Right ventricle myocardium superior (tissue), 1 donor: ENCODE results near the gene CATSPERE. TPM values are rescaled to one million over a fixed set of nuclear protein-coding genes. Genes with fewer than 3 reads are reported as not detected.
"Not testable (repeated sequence)": the region's sequence is repeated elsewhere in the genome, so short reads cannot be mapped to it uniquely, and the experiment has no call there.

ENCODE experiments used
- ATAC-seq: fragments of 200-7000 bp; cut with Tn5 transposase; one replicate; pipeline ENCODE4 v1.9.1; 2020; ENCODE audit warnings: mild to moderate bottlenecking; ENCODE audit not compliant: poor library complexity
- DNase-seq: peaks from one replicate; pipeline ENCODE4 v3.0.0-alpha.2; 2020
- intact Hi-C: fragments of 100-400 bp; cut with DNase I; formaldehyde crosslinking; loops from one replicate; pipeline ENCODE4 v1.11.2; 2022
- total RNA-seq: library from RNA; stranded (reverse); fragmentation: NEBNext Ultra II Directional; extraction: Animal tissue kit (Norgen Biotek cat#: 25700); gene quantifications from one replicate; pipeline ENCODE4 v1.2.1, GENCODE V29; 2021
- donor health status: DM: no; HTN: yes; CAD: no; lungs with severe emphysema.

Gene CATSPERE
- total RNA-seq, 1 donor from 2014 or later, result 0.65 TPM

- ATAC-seq, result no peak
- no peak for DNase-seq
- intact Hi-C loops, result no loop called here
Measured at GRCh38 chr1:244497805-244498204, 36.7 kb downstream of the CATSPERE start.

GRCh38 chr1:244499484-244499883 is 38.4 kb downstream of the CATSPERE start:
- ATAC-seq, DNase-seq, intact Hi-C loops: not testable (repeated sequence)

GRCh38 chr1:244500515-244500914 is 39.4 kb downstream of the CATSPERE start:
- intact Hi-C loops, ATAC-seq, DNase-seq: not testable (repeated sequence)

GRCh38 chr1:244502630-244503029 is 41.6 kb downstream of the CATSPERE start:
- intact Hi-C loops, result no loop called here
- ATAC-seq, result no peak

GRCh38 chr1:244513493-244513892 is 52.4 kb downstream of the CATSPERE start:
- intact Hi-C loops, result no loop called here
- ATAC-seq (no peak), DNase-seq (no peak)

More at GRCh38 chr1:244502630-244503029, 41.6 kb downstream of the CATSPERE start:
- no peak for DNase-seq

- intact Hi-C loops, result no loop called here
- ATAC-seq (no peak), DNase-seq (no peak)
Measured at GRCh38 chr1:244515680-244516079, 54.6 kb downstream of the CATSPERE start.

- DNase-seq (no peak), ATAC-seq (no peak)
- intact Hi-C loops, result no loop called here
Measured at GRCh38 chr1:244536316-244536715, 75.2 kb downstream of the CATSPERE start.

GRCh38 chr1:244545511-244545910 is 84.4 kb downstream of the CATSPERE start:
- DNase-seq (no peak), ATAC-seq (no peak)
- intact Hi-C loops, result no loop called here

GRCh38 chr1:244548558-244549115 is 87.6 kb downstream of the CATSPERE start:
- intact Hi-C loops, result no loop called here
- no peak for ATAC-seq
- no peak for DNase-seq

GRCh38 chr1:244552336-244552735 is 91.3 kb downstream of the CATSPERE start:
- DNase-seq, result no peak
- intact Hi-C loops, result no loop called here
- ATAC-seq, result no peak

GRCh38 chr1:244556263-244556662 is 95.2 kb downstream of the CATSPERE start:
- intact Hi-C loops, result no loop called here
- DNase-seq (no peak), ATAC-seq (no peak)

- intact Hi-C loops, result no loop called here
- ATAC-seq (no peak), DNase-seq (no peak)
Measured at GRCh38 chr1:244557565-244557964, 96.5 kb downstream of the CATSPERE start.

- intact Hi-C loops, result no loop called here
- DNase-seq (no peak), ATAC-seq (no peak)
Measured at GRCh38 chr1:244559561-244559960, 98.5 kb downstream of the CATSPERE start.

GRCh38 chr1:244562877-244563276 is 101.8 kb downstream of the CATSPERE start:
- DNase-seq, intact Hi-C loops, ATAC-seq: not testable (repeated sequence)

- DNase-seq (no peak), ATAC-seq (no peak)
- intact Hi-C loops, result no loop called here
Measured at GRCh38 chr1:244573768-244574167, 112.7 kb downstream of the CATSPERE start.

GRCh38 chr1:244576259-244576892 is 115.3 kb downstream of the CATSPERE start:
- ATAC-seq (no peak), DNase-seq (no peak)
- intact Hi-C loops, result no loop called here

GRCh38 chr1:244578205-244578604 is 117.1 kb downstream of the CATSPERE start:
- DNase-seq, intact Hi-C loops, ATAC-seq: not testable (repeated sequence)

- no peak for ATAC-seq
- intact Hi-C loops, result no loop called here
- no peak for DNase-seq
Measured at GRCh38 chr1:244583358-244583982, 122.4 kb downstream of the CATSPERE start.

- intact Hi-C loops, result no loop called here
- ATAC-seq (no peak), DNase-seq (no peak)
Measured at GRCh38 chr1:244585867-244586266, 124.8 kb downstream of the CATSPERE start.

GRCh38 chr1:244590670-244591069 is 129.6 kb downstream of the CATSPERE start:
- intact Hi-C loops, result no loop called here
- no peak for DNase-seq
- ATAC-seq, result no peak
